HG03066 (cell line): ENCODE measurements around the gene TEX55.
"Not testable (repeated sequence)": the region's sequence is repeated elsewhere in the genome, so short reads cannot be mapped to it uniquely, and the experiment has no call there.

Experiments
- ATAC-seq: cut with Tn5 transposase; IDR thresholded peaks from one replicate; pipeline ENCODE4 v1.9.1; 2021; ENCODE audit warnings: low read depth; ENCODE audit not compliant: unreplicated experiment

The TEX55 gene

DNA sequence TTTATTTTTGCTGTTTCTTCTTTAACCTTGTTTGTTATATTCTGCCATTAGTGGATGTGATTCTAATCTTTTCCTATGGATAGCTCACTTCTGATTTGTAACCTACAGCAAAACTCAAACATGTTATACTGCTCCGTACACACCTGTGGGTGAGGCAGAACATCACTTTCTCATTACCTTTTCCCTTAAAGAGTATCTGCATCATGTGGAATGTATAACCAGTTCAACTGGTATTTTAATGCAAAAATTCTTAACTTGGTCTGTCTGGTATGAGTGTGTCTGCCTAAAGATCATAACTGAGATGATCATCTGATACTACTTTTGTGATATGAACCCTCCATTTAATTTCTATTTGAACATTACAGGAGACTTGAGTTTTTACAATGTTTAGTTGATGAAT, 14.4 kb downstream of the TEX55 start:
- ATAC-seq = no peak

GRCh38 chr3:119160815-119161214, 14.8 kb downstream of the TEX55 start:
- no peak for ATAC-seq

GRCh38 chr3:119161240-119161639, 15.3 kb downstream of the TEX55 start:
- no peak for ATAC-seq

GRCh38 chr3:119164745-119165144, 18.8 kb downstream of the TEX55 start:
- ATAC-seq = not testable (repeated sequence)

GRCh38 chr3:119170821-119171220, 24.9 kb downstream of the TEX55 start:
- no peak for ATAC-seq

DNA sequence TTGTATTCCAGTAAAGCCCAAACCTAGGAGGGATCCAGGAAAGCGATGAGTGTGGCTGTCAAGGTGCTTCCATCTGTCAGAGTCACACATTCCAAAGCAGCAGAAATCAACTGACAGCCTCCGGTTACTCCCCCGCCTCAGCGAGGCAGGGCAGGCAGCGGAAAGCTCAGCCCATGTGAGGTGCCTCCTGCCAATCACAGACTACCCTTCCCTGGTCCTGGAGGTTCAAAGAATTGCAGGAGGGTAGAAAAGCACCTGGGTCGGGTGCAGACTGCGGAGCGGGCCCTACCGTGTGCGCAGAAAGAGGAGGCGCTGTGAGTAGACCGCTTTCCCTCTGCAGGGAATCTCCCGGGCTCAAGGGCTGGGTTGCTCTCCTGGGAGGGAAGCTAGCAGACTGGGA, 27.4 kb downstream of the TEX55 start, which contains the start of gene UPK1B:
Gene UPK1B, plus strand, starts transcription at position 274 of the 400 bp plus-strand sequence. CDS start 13,144 bp downstream, outside the sequence.
- ATAC-seq = no peak

- ATAC-seq = no peak
Measured at GRCh38 chr3:119175872-119176756, 30.1 kb downstream of the TEX55 start.

DNA sequence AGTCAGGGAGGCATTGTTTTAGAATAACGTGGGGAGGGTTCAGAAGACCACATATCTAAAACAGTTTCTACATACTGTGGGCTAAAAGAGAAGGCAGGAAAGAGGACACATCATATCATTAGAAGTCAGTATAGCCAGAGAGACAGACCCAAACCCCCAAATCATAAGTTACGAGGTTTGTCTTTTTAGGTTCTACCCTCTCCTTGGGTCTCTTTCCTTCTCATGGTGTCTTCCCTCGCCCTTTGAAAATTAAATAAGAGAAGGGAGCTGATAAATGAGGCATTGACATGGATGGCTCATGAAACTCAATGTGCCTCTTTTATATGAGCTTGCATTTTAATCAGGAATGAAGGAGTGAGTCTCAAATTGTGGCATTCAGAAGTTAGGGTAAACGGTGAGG, 30.8 kb downstream of the TEX55 start:
- no peak for ATAC-seq

DNA sequence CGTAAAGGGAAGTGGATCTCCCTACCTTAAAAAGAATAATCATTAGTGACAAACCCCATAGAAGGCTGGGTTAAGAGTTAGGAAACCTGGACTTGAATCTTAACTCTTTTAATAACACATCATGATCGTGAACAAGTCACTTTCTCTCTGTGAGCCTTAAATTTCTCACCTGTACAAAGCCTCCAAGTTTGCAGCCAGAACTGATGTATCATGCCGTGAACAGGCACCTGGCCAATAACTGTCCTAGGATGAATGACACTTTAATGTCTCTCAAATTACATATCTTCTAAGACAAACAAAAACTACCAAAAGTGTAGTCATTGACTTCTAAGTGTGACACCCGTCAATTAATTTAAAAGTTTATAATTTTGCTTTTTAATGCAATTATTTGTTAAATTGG, 31.4 kb downstream of the TEX55 start:
- no peak for ATAC-seq

DNA sequence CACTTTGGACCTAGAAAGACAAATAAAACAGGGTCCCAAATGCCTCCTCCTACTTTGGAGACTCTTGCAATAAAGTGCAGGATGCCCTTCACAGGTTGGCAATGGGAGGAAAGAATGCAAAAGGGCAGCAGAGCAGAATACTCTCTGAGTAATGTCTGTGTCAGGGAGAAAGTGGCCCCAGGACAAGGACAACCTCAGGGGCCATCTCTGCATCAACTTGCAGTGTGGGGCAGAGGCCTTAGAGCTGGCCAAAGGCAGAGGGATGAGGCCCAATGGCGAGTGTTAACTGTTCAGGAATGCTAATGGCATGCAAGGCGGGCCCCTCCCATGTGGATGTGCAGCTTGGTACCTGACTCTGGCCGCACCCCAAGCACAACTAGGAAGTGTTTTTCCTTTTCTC, 35.8 kb downstream of the TEX55 start:
- ATAC-seq = no peak

GRCh38 chr3:119184111-119184510, 38.1 kb downstream of the TEX55 start:
- no peak for ATAC-seq

DNA sequence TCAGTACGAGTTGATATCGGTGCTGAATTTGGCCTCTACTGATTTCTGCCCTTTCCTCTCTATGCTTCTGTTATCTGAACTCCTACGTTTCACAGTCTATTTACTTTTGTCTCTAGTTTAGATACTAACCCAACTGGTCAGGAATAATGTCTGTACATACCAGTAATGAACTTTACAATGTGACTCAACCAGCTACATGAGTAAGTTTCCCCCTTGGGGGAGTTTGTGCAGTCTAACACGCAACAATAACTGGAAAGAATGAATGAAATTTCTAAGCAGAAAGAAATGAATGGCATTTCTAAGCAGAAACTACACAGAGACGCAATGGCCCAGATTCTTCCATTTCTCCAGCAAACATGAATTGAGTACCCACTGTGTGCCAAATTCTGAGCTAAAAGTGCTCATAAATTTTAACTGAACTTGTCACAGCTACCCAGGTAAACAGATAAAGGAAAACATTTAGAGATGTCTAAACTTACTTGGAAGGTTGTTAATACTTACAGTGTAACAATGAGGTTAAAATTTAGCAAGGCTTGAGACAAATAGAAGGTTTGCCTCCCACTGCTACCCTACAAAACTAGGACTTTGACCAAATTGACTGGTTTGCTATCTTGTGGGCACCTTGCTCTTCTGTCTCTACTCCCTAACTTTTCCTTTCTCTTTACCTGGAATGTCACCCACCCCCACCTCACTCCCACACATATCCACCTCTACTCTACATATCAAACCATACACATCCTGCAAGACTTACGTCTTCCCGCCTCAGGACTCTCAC, 39.0 kb downstream of the TEX55 start:
- no peak for ATAC-seq

GRCh38 chr3:119187266-119187665, 41.3 kb downstream of the TEX55 start:
- ATAC-seq = no peak

- ATAC-seq = no peak
Measured at GRCh38 chr3:119191800-119192199, 45.8 kb downstream of the TEX55 start.

DNA sequence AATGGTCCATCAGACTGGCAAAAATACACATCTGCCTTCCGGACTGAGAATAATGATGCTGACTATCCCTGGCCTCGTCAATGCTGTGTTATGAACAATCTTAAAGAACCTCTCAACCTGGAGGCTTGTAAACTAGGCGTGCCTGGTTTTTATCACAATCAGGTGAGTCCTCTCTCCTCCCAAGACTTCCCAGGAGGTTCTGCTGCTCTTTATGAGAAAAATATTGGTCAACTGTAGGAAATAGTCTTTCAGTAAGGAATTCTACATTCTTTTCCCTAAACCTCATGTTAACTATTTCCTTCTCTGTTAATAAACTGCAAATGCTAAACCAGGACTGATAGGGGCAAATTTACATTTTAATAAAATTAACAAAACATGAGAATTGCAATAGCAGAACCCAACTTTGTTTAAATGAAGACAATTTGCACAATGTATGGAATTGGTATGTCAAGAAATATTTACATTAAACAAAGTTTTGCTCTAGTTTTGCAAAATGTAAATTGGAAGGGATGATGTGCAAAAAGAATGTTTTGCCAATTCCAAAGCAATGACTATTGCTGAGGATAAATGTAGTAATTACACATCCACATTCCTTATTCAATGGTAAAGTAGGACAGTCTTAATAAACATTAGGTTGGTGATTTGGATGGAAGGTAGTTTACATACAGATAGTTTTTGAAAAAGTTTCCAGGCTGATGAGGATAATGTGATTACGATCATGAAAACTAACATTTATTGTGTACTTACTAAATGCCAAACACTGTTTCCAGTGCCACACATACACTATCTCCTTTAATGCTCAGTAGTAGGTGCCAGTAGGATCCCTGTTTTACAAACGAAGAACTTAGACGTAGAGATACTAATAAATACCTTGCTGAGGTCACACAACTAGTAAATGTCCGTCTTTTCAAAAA, 48.5 kb downstream of the TEX55 start:
- ATAC-seq = no peak

- no peak for ATAC-seq
Measured at GRCh38 chr3:119195151-119195476, 49.1 kb downstream of the TEX55 start.

DNA sequence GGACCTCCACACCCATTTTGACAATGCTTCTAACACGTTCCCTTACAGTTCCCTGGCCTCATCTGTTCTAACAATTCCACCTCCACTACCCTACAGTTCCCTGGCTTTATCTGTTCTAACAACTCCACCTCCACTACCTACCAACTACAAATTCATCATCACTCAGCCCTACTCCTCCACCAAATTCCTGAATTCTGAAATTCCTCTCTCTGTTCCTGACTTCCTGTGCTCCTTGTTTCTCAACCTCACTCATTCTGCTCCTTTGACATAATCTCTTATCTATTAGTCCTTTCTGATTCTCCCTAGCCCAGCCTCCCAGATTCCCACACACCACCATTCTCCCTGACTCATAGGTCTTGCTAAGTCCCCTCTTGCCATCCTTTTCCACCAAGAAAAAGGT, 49.9 kb downstream of the TEX55 start:
- no peak for ATAC-seq
